Ovary (tissue), 9 donors: ENCODE data around the gene MS4A13. TPM values are rescaled to one million over a fixed set of nuclear protein-coding genes. Genes with fewer than 3 reads are reported as not detected.
"Not testable (repeated sequence)": the region's sequence is repeated elsewhere in the genome, so short reads cannot be mapped to it uniquely, and the experiment has no call there.

Experiments
- DNase-seq, 5 donors: peaks; one replicate each; pipeline ENCODE4 v3.0.0-alpha.2; 2019 to 2020
- H3K27ac ChIP-seq, 2 donors: fragments of 200-600 bp; one replicate each; pipeline versions ENCODE4 v1.5.1 to v1.8.0; 2019 to 2022
- H3K27me3 ChIP-seq: fragments of 200-600 bp; one replicate; pipeline ENCODE4 v1.8.0; 2022
- H3K36me3 ChIP-seq: fragments of 200-600 bp; sonication (generic); one replicate; pipeline ENCODE4 v1.5.1; 2019
- H3K4me1 ChIP-seq: one replicate; pipeline ENCODE4 v1.8.1; 2013; ENCODE audit warnings: mild to moderate bottlenecking, moderate library complexity; ENCODE audit not compliant: insufficient read depth
- H3K4me3 ChIP-seq: fragments of 200-600 bp; sonication (generic); one replicate; pipeline ENCODE4 v1.5.1; 2017
- H3K9me3 ChIP-seq, 2 donors: fragments of 200-600 bp in 1 of 2; sonication (generic) in 1 of 2; one replicate each; pipeline versions ENCODE4 v1.5.1 to v1.8.1; 2013 to 2019; ENCODE audit warnings: mild to moderate bottlenecking in 1 of 2, moderate library complexity in 1 of 2
- EP300 ChIP-seq: sonication (generic); formaldehyde crosslinking; IDR thresholded peaks from one replicate; pipeline ENCODE4 v1.6.1; 2017; ENCODE audit warnings: antibody characterized with exemption
- POLR2A ChIP-seq: fragments of 450-650 bp; IDR thresholded peaks from one replicate; pipeline ENCODE4 v1.6.1; 2017; ENCODE audit warnings: antibody characterized with exemption, mild to moderate bottlenecking, moderate library complexity
- WGBS, 3 donors: extraction: QIAGEN DNeasy Blood & Tissue Kit in 1 of 3; methylation state at CpG; one replicate each; pipeline versions ENCODE4 v1.1.5 to v1.1.7; 2013 to 2017; 5-methylcytosine and 5-hydroxymethylcytosine counted together
- intact Hi-C, 4 donors: fragments of 100-400 bp; cut with DNase I; formaldehyde crosslinking; loops; one replicate each; pipeline versions ENCODE4 v1.11.0 to v1.15.1; 2022 to 2023
- polyA plus RNA-seq, 2 donors: library from polyadenylated mRNA; stranded (reverse); fragments of 200-250 nt in 1 of 2; fragments of 350-450 nt in 1 of 2; fragmentation: Illumina TruSeq in 1 of 2; extraction: RNeasy Lipid Tissue Mini Kit (QIAGEN cat#74804) in 1 of 2; gene quantifications; one replicate each; pipeline ENCODE4 v1.2.3, GENCODE V29; 2013 to 2014
- total RNA-seq, 7 donors: library from RNA; depleted of rRNA in 2 of 7; stranded (reverse); fragments of >200 nt in 2 of 7; fragmentation: NEBNext Ultra II Directional in 3 of 7; extraction: Animal tissue kit (Norgen Biotek cat#: 25700) in 3 of 7; gene quantifications; one replicate each; pipeline versions ENCODE4 v1.1.0 to v1.2.4, GENCODE V29; 2016 to 2023
- TF ChIP-seq, protein P1 (sequence below), 3 donors: fragments of 450-650 bp in 2 of 3; fragments of 200-600 bp in 1 of 3; IDR thresholded peaks; one replicate each; pipeline versions ENCODE4 v1.5.1 to v1.8.0; 2016 to 2022; ENCODE audit warnings: antibody characterized with exemption in 3 of 3, mild to moderate bottlenecking in 1 of 3
- donor health status: DM: no; HTN: no; CAD: no; lungs with moderate emphysema.
- donor health status: DM: no; HTN: no; CAD: no.
- donor health status: Bipolar disorder and iron deficiency.
- donor health status: DM: yes; HTN: yes; CAD: no.
- donor health status: DM: no; HTN: no; CAD: no.
- donor health status: DM: yes; HTN: yes; CAD: no.

Gene MS4A13
- total and polyA plus RNA-seq, 9 donors: not detected

- TF ChIP-seq EP300 (no peak), POLR2A (no peak)
- TF ChIP-seq, protein P1, sequence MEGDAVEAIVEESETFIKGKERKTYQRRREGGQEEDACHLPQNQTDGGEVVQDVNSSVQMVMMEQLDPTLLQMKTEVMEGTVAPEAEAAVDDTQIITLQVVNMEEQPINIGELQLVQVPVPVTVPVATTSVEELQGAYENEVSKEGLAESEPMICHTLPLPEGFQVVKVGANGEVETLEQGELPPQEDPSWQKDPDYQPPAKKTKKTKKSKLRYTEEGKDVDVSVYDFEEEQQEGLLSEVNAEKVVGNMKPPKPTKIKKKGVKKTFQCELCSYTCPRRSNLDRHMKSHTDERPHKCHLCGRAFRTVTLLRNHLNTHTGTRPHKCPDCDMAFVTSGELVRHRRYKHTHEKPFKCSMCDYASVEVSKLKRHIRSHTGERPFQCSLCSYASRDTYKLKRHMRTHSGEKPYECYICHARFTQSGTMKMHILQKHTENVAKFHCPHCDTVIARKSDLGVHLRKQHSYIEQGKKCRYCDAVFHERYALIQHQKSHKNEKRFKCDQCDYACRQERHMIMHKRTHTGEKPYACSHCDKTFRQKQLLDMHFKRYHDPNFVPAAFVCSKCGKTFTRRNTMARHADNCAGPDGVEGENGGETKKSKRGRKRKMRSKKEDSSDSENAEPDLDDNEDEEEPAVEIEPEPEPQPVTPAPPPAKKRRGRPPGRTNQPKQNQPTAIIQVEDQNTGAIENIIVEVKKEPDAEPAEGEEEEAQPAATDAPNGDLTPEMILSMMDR (IDR thresholded peaks at IDR 0.05): no peak
- Histone ChIP-seq H3K27me3 (no peaks in the 10 kb centered on the region), H3K4me3 (no peak overlapping the region), H3K27ac (no peak overlapping the region), H3K4me1 (no peaks in the 10 kb centered on the region), H3K9me3 (no peaks in the 10 kb centered on the region), H3K36me3 (no peaks in the 10 kb centered on the region)
- intact Hi-C loops: no loop called here
- no peak for DNase-seq
- 28 to 60% (median 38%) methylated on average over 1 of the region's 1 CpG for WGBS, 3 donors
Observed at GRCh38 chr11:60528934-60529333, 13.7 kb downstream of the MS4A13 start.

DNA sequence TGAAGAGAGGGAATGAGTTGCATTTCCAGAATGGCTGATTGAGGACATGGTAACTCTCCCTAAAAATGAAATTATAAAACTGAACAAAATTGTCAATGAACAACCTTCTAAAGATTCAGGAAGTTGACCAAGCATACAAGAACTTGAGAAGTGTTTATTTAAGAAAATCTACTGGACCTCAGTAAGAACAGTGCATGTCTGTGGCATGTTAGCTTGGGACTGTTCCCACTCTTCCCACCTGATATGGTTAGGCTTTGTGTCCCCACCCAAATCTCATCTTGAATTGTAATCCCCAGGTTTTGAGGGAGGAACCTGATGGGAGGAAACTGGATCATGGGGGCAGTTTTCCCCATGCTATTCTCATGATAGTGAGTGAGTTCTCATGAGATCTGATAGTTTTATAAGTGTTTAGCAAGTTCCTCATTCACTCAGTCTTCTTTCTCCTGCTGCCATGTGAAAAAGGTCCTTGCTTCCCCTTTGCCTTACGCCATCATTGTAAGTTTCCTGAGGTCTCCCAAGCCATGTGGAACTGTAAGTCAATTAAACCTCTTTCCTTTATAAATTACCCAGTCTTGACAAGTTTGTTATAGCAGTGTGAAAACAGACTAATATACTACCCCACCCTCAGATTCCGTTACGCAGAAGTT is 15.4 kb downstream of the MS4A13 start:
- TF ChIP-seq POLR2A: no peak
- no peak for TF ChIP-seq EP300
- TF ChIP-seq, protein P1 (IDR thresholded peaks at IDR 0.05): no peak
- Histone ChIP-seq H3K27me3 (no peaks in the 10 kb centered on the region), H3K4me3 (no peak overlapping the region), H3K4me1 (no peaks in the 10 kb centered on the region), H3K36me3 (no peaks in the 10 kb centered on the region), H3K9me3 (no peaks in the 10 kb centered on the region), H3K27ac (no peak overlapping the region)
- DNase-seq: no peak
- intact Hi-C loops: no loop called here
- 65 to 80% (median 73%) methylated on average over 3 of the region's 3 CpGs for WGBS, 3 donors

- H3K4me3 ChIP-seq, DNase-seq, intact Hi-C loops, H3K27me3 ChIP-seq, H3K36me3 ChIP-seq, H3K4me1 ChIP-seq, H3K27ac ChIP-seq, H3K9me3 ChIP-seq: not testable (repeated sequence)
- WGBS, 3 donors: 88 to 93% (median 89%) methylated on average over 17 to 18 of the region's 18 CpGs
Observed at GRCh38 chr11:60532383-60532782, 17.2 kb downstream of the MS4A13 start.

DNA sequence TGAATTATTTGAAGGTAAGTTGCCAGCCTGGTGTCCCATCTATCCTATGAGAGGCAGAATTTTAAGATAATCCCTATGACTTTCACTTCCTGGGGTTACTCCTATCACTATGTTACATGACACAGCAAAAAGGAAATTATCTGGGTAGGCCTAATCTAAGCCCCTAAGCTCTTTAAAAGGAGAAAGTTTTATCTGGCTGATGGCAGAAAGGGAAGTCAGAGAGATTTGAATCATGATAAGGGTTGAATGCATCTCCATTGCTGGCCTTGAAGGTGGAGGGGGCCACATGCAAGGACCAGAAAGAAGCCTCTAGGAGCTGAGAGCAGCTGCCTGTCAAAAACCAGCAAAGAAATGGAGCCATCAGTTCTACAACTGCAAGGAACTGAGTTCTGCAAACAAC is 23.4 kb downstream of the MS4A13 start:
- H3K4me1 ChIP-seq, H3K9me3 ChIP-seq, H3K4me3 ChIP-seq, intact Hi-C loops, H3K27me3 ChIP-seq, DNase-seq, H3K36me3 ChIP-seq, H3K27ac ChIP-seq: not testable (repeated sequence)

- Histone ChIP-seq H3K9me3 (no peaks in the 10 kb centered on the region), H3K4me1 (no peaks in the 10 kb centered on the region), H3K27ac (no peak overlapping the region), H3K27me3 (no peaks in the 10 kb centered on the region), H3K4me3 (no peak overlapping the region), H3K36me3 (no peaks in the 10 kb centered on the region)
- WGBS, 3 donors: 76 to 81% (median 80%) methylated on average over 5 of the region's 5 CpGs
- TF ChIP-seq POLR2A (no peak), EP300 (no peak)
- TF ChIP-seq, protein P1 (IDR thresholded peaks at IDR 0.05): no peak
- intact Hi-C loops: no loop called here
- DNase-seq: no peak
Observed at GRCh38 chr11:60544077-60544476, 28.9 kb downstream of the MS4A13 start.
